ENCODE measurements around the gene ADGRV1.
A peak's percentile ranks its signal among the peaks of the same experiment; 100 is the strongest.

The ADGRV1 gene

GRCh38 chr5:90983148-90983547, 424.6 kb downstream of the ADGRV1 start:
- TF ChIP-seq GATA2 (IDR thresholded peaks at IDR 0.05; ENCODE audit: low read depth, low read length): peak; percentile 92
- TF ChIP-seq GATA3 (IDR thresholded peaks at IDR 0.05; ENCODE audit: low read depth, low read length): no peak; the same call in none of the 2 replicates

GRCh38 chr5:90983711-90984124, 425.1 kb downstream of the ADGRV1 start:
- TF ChIP-seq GATA3 (IDR thresholded peaks at IDR 0.05; ENCODE audit: low read depth, low read length) (no peak; the same call in 1 of the 2 replicates), GATA2 (IDR thresholded peaks at IDR 0.05; ENCODE audit: low read depth, low read length) (no peak)

- TF ChIP-seq GATA3 (IDR thresholded peaks at IDR 0.05; ENCODE audit: low read depth, low read length): no peak
- TF ChIP-seq GATA2 (IDR thresholded peaks at IDR 0.05; ENCODE audit: low read depth, low read length): no peak
Observed at GRCh38 chr5:90985341-90985740, 426.7 kb downstream of the ADGRV1 start.

GRCh38 chr5:90987726-90988125, 429.1 kb downstream of the ADGRV1 start:
- TF ChIP-seq GATA3 (IDR thresholded peaks at IDR 0.05; ENCODE audit: low read depth, low read length) (no peak), GATA2 (IDR thresholded peaks at IDR 0.05; ENCODE audit: low read depth, low read length) (no peak)

GRCh38 chr5:90991201-90991600, 432.6 kb downstream of the ADGRV1 start:
- TF ChIP-seq GATA2 (IDR thresholded peaks at IDR 0.05; ENCODE audit: low read depth, low read length) (no peak), GATA3 (IDR thresholded peaks at IDR 0.05; ENCODE audit: low read depth, low read length) (no peak)

GRCh38 chr5:90994796-90995195, 436.2 kb downstream of the ADGRV1 start:
- TF ChIP-seq GATA3 (IDR thresholded peaks at IDR 0.05; ENCODE audit: low read depth, low read length): no peak
- no peak for TF ChIP-seq GATA2 (IDR thresholded peaks at IDR 0.05; ENCODE audit: low read depth, low read length)

- TF ChIP-seq GATA2 (IDR thresholded peaks at IDR 0.05; ENCODE audit: low read depth, low read length) (no peak), GATA3 (IDR thresholded peaks at IDR 0.05; ENCODE audit: low read depth, low read length) (no peak)
Observed at GRCh38 chr5:90996089-90996488, 437.5 kb downstream of the ADGRV1 start.

GRCh38 chr5:90997082-90997481, 438.5 kb downstream of the ADGRV1 start:
- TF ChIP-seq GATA3 (IDR thresholded peaks at IDR 0.05; ENCODE audit: low read depth, low read length) (no peak), GATA2 (IDR thresholded peaks at IDR 0.05; ENCODE audit: low read depth, low read length) (no peak)

GRCh38 chr5:91000743-91001142, 442.1 kb downstream of the ADGRV1 start:
- no peak for TF ChIP-seq GATA2 (IDR thresholded peaks at IDR 0.05; ENCODE audit: low read depth, low read length)
- no peak for TF ChIP-seq GATA3 (IDR thresholded peaks at IDR 0.05; ENCODE audit: low read depth, low read length)

GRCh38 chr5:91006713-91007112, 448.1 kb downstream of the ADGRV1 start:
- TF ChIP-seq GATA3 (IDR thresholded peaks at IDR 0.05; ENCODE audit: low read depth, low read length): no peak

- TF ChIP-seq GATA2 (IDR thresholded peaks at IDR 0.05; ENCODE audit: low read depth, low read length): no peak
- TF ChIP-seq GATA3 (IDR thresholded peaks at IDR 0.05; ENCODE audit: low read depth, low read length): no peak
Observed at GRCh38 chr5:91007251-91007650, 448.7 kb downstream of the ADGRV1 start.

GRCh38 chr5:91007780-91008402, 449.3 kb downstream of the ADGRV1 start:
- TF ChIP-seq GATA3 (IDR thresholded peaks at IDR 0.05; ENCODE audit: low read depth, low read length) (no peak), GATA2 (IDR thresholded peaks at IDR 0.05; ENCODE audit: low read depth, low read length) (no peak)

- TF ChIP-seq GATA3 (IDR thresholded peaks at IDR 0.05; ENCODE audit: low read depth, low read length): no peak
Observed at GRCh38 chr5:91010090-91010489, 451.5 kb downstream of the ADGRV1 start.

- no peak for TF ChIP-seq GATA2 (IDR thresholded peaks at IDR 0.05; ENCODE audit: low read depth, low read length)
- TF ChIP-seq GATA3 (IDR thresholded peaks at IDR 0.05; ENCODE audit: low read depth, low read length): no peak
Observed at GRCh38 chr5:91011029-91011428, 452.4 kb downstream of the ADGRV1 start.

GRCh38 chr5:91016322-91016721, 457.7 kb downstream of the ADGRV1 start:
- TF ChIP-seq GATA3 (IDR thresholded peaks at IDR 0.05; ENCODE audit: low read depth, low read length): no peak
- no peak for TF ChIP-seq GATA2 (IDR thresholded peaks at IDR 0.05; ENCODE audit: low read depth, low read length)
